SJCRH30 (cell line): Measurements from ENCODE around the gene HSD17B13. TPM values are rescaled to one million over a fixed set of nuclear protein-coding genes. Genes with fewer than 3 reads are reported as not detected.
"Not testable (repeated sequence)": the region's sequence is repeated elsewhere in the genome, so short reads cannot be mapped to it uniquely, and the experiment has no call there.

Experiments used
- DNase-seq, 2 experiments: peaks; one replicate each; pipeline ENCODE4 v3.0.0-alpha.2; 2015 to 2020
- H3K27ac ChIP-seq: fragments of 250-450 bp; sonication (Bioruptor Pico); 2 replicates; pipeline ENCODE4 v1.5.1; 2020; ENCODE audit warnings: mild to moderate bottlenecking, moderate library complexity
- H3K27me3 ChIP-seq: fragments of 250-450 bp; sonication (Bioruptor Pico); 2 replicates; pipeline ENCODE4 v1.5.1; 2020; ENCODE audit warnings: mild to moderate bottlenecking, moderate library complexity
- H3K36me3 ChIP-seq: fragments of 250-450 bp; sonication (Bioruptor Pico); 2 replicates; pipeline ENCODE4 v1.5.1; 2020; ENCODE audit warnings: mild to moderate bottlenecking, moderate library complexity
- H3K4me1 ChIP-seq: fragments of 250-450 bp; sonication (Bioruptor Pico); 2 replicates; pipeline ENCODE4 v1.5.1; 2020; ENCODE audit warnings: mild to moderate bottlenecking, moderate library complexity
- H3K4me3 ChIP-seq: fragments of 250-450 bp; sonication (Bioruptor Pico); 2 replicates; pipeline ENCODE4 v1.5.1; 2020; ENCODE audit warnings: mild to moderate bottlenecking, moderate library complexity
- H3K9me3 ChIP-seq: fragments of 250-450 bp; sonication (Bioruptor Pico); replicated peaks from 2 replicates; pipeline ENCODE4 v1.5.1; 2020; ENCODE audit warnings: mild to moderate bottlenecking, moderate library complexity
- total RNA-seq: library from RNA; depleted of rRNA; stranded (reverse); fragments of >200 nt; shearing (Covaris generic); gene quantifications from 2 replicates; pipeline ENCODE4 v1.2.3, GENCODE V29; 2014

The HSD17B13 gene
- total RNA-seq, 1 experiment from 2014 or later: not detected

- Histone ChIP-seq H3K9me3 (peaks cover 9% of the 10 kb centered on the region), H3K27me3 (no peaks in the 10 kb centered on the region), H3K27ac (no peak overlapping the region), H3K4me1 (no peaks in the 10 kb centered on the region), H3K36me3 (peaks cover 27% of the 10 kb centered on the region), H3K4me3 (no peak overlapping the region)
- DNase-seq: no peak
Observed at GRCh38 chr4:87337361-87337760, 14.7 kb upstream of the HSD17B13 start.

GRCh38 chr4:87333267-87333666 lies 10.6 kb upstream of the HSD17B13 start:
- Histone ChIP-seq H3K27me3 (no peaks in the 10 kb centered on the region), H3K36me3 (peaks cover 14% of the 10 kb centered on the region), H3K4me3 (no peak overlapping the region), H3K4me1 (no peaks in the 10 kb centered on the region), H3K9me3 (peaks cover 9% of the 10 kb centered on the region), H3K27ac (no peak overlapping the region)
- no peak for DNase-seq

GRCh38 chr4:87330761-87331160 lies 8.1 kb upstream of the HSD17B13 start:
- no peak for DNase-seq
- Histone ChIP-seq H3K4me3 (no peak overlapping the region), H3K27ac (no peak overlapping the region), H3K9me3 (peaks cover 9% of the 10 kb centered on the region), H3K36me3 (peaks cover 14% of the 10 kb centered on the region), H3K27me3 (no peaks in the 10 kb centered on the region), H3K4me1 (no peaks in the 10 kb centered on the region)

- Histone ChIP-seq H3K9me3 (no peaks in the 10 kb centered on the region), H3K27me3 (no peaks in the 10 kb centered on the region), H3K27ac (no peak overlapping the region), H3K4me3 (no peak overlapping the region), H3K4me1 (no peaks in the 10 kb centered on the region), H3K36me3 (no peaks in the 10 kb centered on the region)
- DNase-seq: peak in 1 of 2 experiments; percentile 22
Observed at GRCh38 chr4:87327136-87327535, 4.5 kb upstream of the HSD17B13 start.

- H3K9me3 ChIP-seq: no peaks in the 10 kb centered on the region
- peak in 1 of 2 experiments; percentile 17 for DNase-seq
- H3K4me1 ChIP-seq: no peaks in the 10 kb centered on the region
- H3K27me3 ChIP-seq: no peaks in the 10 kb centered on the region
- no peak overlapping the region for H3K4me3 ChIP-seq
- no peaks in the 10 kb centered on the region for H3K36me3 ChIP-seq
- no peak overlapping the region for H3K27ac ChIP-seq
Observed at GRCh38 chr4:87326460-87326859, 3.8 kb upstream of the HSD17B13 start.

GRCh38 chr4:87321888-87322287 lies 794 bp downstream of the HSD17B13 start:
- Histone ChIP-seq H3K9me3 (no peaks in the 10 kb centered on the region), H3K4me3 (no peak overlapping the region), H3K36me3 (no peaks in the 10 kb centered on the region), H3K4me1 (no peaks in the 10 kb centered on the region), H3K27ac (no peak overlapping the region), H3K27me3 (no peaks in the 10 kb centered on the region)
- DNase-seq: no peak

- no peak overlapping the region for H3K4me3 ChIP-seq
- DNase-seq: no peak
- no peaks in the 10 kb centered on the region for H3K36me3 ChIP-seq
- no peaks in the 10 kb centered on the region for H3K9me3 ChIP-seq
- no peaks in the 10 kb centered on the region for H3K27me3 ChIP-seq
- no peak overlapping the region for H3K27ac ChIP-seq
- H3K4me1 ChIP-seq: no peaks in the 10 kb centered on the region
Observed at GRCh38 chr4:87317527-87317926, 5.2 kb downstream of the HSD17B13 start.

- Histone ChIP-seq H3K36me3 (no peaks in the 10 kb centered on the region), H3K27me3 (no peaks in the 10 kb centered on the region), H3K9me3 (no peaks in the 10 kb centered on the region), H3K4me3 (no peak overlapping the region), H3K4me1 (no peaks in the 10 kb centered on the region), H3K27ac (no peak overlapping the region)
- DNase-seq: no peak
Observed at GRCh38 chr4:87316961-87317360, 5.7 kb downstream of the HSD17B13 start.

GRCh38 chr4:87315000-87315399 lies 7.7 kb downstream of the HSD17B13 start:
- H3K4me1 ChIP-seq, H3K27me3 ChIP-seq, H3K9me3 ChIP-seq, H3K36me3 ChIP-seq, H3K27ac ChIP-seq, DNase-seq, H3K4me3 ChIP-seq: not testable (repeated sequence)

GRCh38 chr4:87313756-87314155 lies 8.9 kb downstream of the HSD17B13 start:
- Histone ChIP-seq H3K4me1 (no peaks in the 10 kb centered on the region), H3K27me3 (no peaks in the 10 kb centered on the region), H3K4me3 (no peak overlapping the region), H3K27ac (no peak overlapping the region), H3K36me3 (no peaks in the 10 kb centered on the region), H3K9me3 (no peaks in the 10 kb centered on the region)
- DNase-seq: no peak

- no peak for DNase-seq
- H3K27ac ChIP-seq: no peak overlapping the region
- no peaks in the 10 kb centered on the region for H3K4me1 ChIP-seq
- no peaks in the 10 kb centered on the region for H3K27me3 ChIP-seq
- H3K4me3 ChIP-seq: no peak overlapping the region
- H3K9me3 ChIP-seq: no peaks in the 10 kb centered on the region
- H3K36me3 ChIP-seq: no peaks in the 10 kb centered on the region
Observed at GRCh38 chr4:87311684-87312083, 11.0 kb downstream of the HSD17B13 start.

- no peak for DNase-seq
- no peaks in the 10 kb centered on the region for H3K27me3 ChIP-seq
- H3K27ac ChIP-seq: no peak overlapping the region
Observed at GRCh38 chr4:87310691-87311335, 11.9 kb downstream of the HSD17B13 start.

GRCh38 chr4:87309625-87310024 lies 13.1 kb downstream of the HSD17B13 start:
- H3K4me3 ChIP-seq: no peak overlapping the region
- no peaks in the 10 kb centered on the region; the same call in 1 of the 2 replicates for H3K9me3 ChIP-seq
- DNase-seq: no peak
- no peaks in the 10 kb centered on the region; the same call in 1 of the 2 replicates for H3K36me3 ChIP-seq
- H3K4me1 ChIP-seq: no peaks in the 10 kb centered on the region
- no peaks in the 10 kb centered on the region for H3K27me3 ChIP-seq
- H3K27ac ChIP-seq: no peak overlapping the region

More at GRCh38 chr4:87310691-87311335, 11.9 kb downstream of the HSD17B13 start:
- H3K4me3 ChIP-seq: no peak overlapping the region
- H3K36me3 ChIP-seq: no peaks in the 10 kb centered on the region; the same call in 1 of the 2 replicates
- H3K4me1 ChIP-seq: no peaks in the 10 kb centered on the region
- H3K9me3 ChIP-seq: no peaks in the 10 kb centered on the region; the same call in 1 of the 2 replicates

GRCh38 chr4:87306056-87306455 lies 16.6 kb downstream of the HSD17B13 start:
- H3K36me3 ChIP-seq: no peaks in the 10 kb centered on the region; the same call in 1 of the 2 replicates
- H3K9me3 ChIP-seq: no peaks in the 10 kb centered on the region; the same call in 1 of the 2 replicates
- no peak overlapping the region for H3K4me3 ChIP-seq
- DNase-seq: no peak
- no peak overlapping the region for H3K27ac ChIP-seq
- no peaks in the 10 kb centered on the region for H3K27me3 ChIP-seq
- no peaks in the 10 kb centered on the region for H3K4me1 ChIP-seq

GRCh38 chr4:87305562-87305961 lies 17.1 kb downstream of the HSD17B13 start:
- no peaks in the 10 kb centered on the region for H3K27me3 ChIP-seq
- H3K9me3 ChIP-seq: no peaks in the 10 kb centered on the region; the same call in 1 of the 2 replicates
- DNase-seq: no peak
- H3K27ac ChIP-seq: no peak overlapping the region
- no peak overlapping the region for H3K4me3 ChIP-seq
- no peaks in the 10 kb centered on the region for H3K4me1 ChIP-seq
- no peaks in the 10 kb centered on the region; the same call in 1 of the 2 replicates for H3K36me3 ChIP-seq
